ENCODE measurements around the gene HPSE2.

Gene HPSE2

DNA sequence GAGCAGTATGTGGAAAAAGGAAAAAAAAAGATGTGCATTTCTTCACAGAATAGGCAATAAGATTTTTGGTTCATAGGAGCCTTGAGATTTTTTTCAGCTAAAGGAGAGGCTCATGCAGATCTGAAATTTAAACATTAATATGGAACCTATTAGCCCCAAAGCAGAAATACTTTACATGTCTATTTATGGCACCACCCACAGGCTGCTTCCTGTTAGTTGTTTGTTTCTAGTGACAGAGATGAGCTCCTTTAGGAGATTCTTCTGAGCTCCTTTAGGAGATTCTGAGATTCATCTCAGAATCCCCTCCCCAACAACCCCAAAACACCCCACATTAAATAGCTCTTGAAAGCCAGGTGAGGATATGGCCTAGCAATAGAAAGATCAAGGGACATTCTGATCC, 761.0 kb downstream of the HPSE2 start:
- no peak overlapping the region for H3K9ac ChIP-seq (ENCODE audit: low read depth, low read length)
- no peaks in the 10 kb centered on the region for H4K20me1 ChIP-seq (ENCODE audit: insufficient read depth, low read length)
- no peak overlapping the region for H3K27ac ChIP-seq (ENCODE audit: low read length)
- no peaks in the 10 kb centered on the region for H3K4me1 ChIP-seq (ENCODE audit: insufficient read depth, low read length)
- no peak overlapping the region for H3K4me3 ChIP-seq (ENCODE audit: low read depth in 1 of 2, low read length in 2 of 2)
- no peak for ATAC-seq (ENCODE audit: insufficient read depth, low read depth)
- H3K9me3 ChIP-seq (ENCODE audit: insufficient read depth, low read length, severe bottlenecking): no peaks in the 10 kb centered on the region
- peaks cover under 1% of the 10 kb centered on the region for H3K27me3 ChIP-seq (ENCODE audit: insufficient read depth, low read length, poor library complexity)
- H3K36me3 ChIP-seq (ENCODE audit: insufficient read depth, low read length): no peaks in the 10 kb centered on the region
- no peak overlapping the region for H3K4me2 ChIP-seq (ENCODE audit: insufficient read depth, low read length)
- TF ChIP-seq EZH2 (IDR thresholded peaks at IDR 0.05; ENCODE audit: borderline replicate concordance, low read depth, low read length, severe bottlenecking): no peak
- TF ChIP-seq, protein P1, sequence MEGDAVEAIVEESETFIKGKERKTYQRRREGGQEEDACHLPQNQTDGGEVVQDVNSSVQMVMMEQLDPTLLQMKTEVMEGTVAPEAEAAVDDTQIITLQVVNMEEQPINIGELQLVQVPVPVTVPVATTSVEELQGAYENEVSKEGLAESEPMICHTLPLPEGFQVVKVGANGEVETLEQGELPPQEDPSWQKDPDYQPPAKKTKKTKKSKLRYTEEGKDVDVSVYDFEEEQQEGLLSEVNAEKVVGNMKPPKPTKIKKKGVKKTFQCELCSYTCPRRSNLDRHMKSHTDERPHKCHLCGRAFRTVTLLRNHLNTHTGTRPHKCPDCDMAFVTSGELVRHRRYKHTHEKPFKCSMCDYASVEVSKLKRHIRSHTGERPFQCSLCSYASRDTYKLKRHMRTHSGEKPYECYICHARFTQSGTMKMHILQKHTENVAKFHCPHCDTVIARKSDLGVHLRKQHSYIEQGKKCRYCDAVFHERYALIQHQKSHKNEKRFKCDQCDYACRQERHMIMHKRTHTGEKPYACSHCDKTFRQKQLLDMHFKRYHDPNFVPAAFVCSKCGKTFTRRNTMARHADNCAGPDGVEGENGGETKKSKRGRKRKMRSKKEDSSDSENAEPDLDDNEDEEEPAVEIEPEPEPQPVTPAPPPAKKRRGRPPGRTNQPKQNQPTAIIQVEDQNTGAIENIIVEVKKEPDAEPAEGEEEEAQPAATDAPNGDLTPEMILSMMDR (IDR thresholded peaks at IDR 0.05; ENCODE audit: borderline replicate concordance, extremely low read depth, low read length, poor library complexity, severe bottlenecking): no peak
- no peaks in the 10 kb centered on the region for H3K79me2 ChIP-seq (ENCODE audit: insufficient read depth, low read length)
- no peak overlapping the region for H2AFZ ChIP-seq (ENCODE audit: low read depth, low read length)
- no peak for DNase-seq

GRCh38 chr10:98472196-98472595, 763.5 kb downstream of the HPSE2 start:
- Histone ChIP-seq H4K20me1 (ENCODE audit: insufficient read depth, low read length) (no peaks in the 10 kb centered on the region), H3K4me3 (ENCODE audit: low read depth in 1 of 2, low read length in 2 of 2) (no peak overlapping the region), H3K9ac (ENCODE audit: low read depth, low read length) (no peak overlapping the region), H3K27ac (ENCODE audit: low read length) (no peak overlapping the region), H3K4me1 (ENCODE audit: insufficient read depth, low read length) (no peaks in the 10 kb centered on the region), H3K79me2 (ENCODE audit: insufficient read depth, low read length) (no peaks in the 10 kb centered on the region), H3K9me3 (ENCODE audit: insufficient read depth, low read length, severe bottlenecking) (no peaks in the 10 kb centered on the region), H3K27me3 (ENCODE audit: insufficient read depth, low read length, poor library complexity) (peaks cover 14% of the 10 kb centered on the region), H3K36me3 (ENCODE audit: insufficient read depth, low read length) (no peaks in the 10 kb centered on the region), H2AFZ (ENCODE audit: low read depth, low read length) (no peak overlapping the region), H3K4me2 (ENCODE audit: insufficient read depth, low read length) (no peak overlapping the region)
- no peak for TF ChIP-seq EZH2 (IDR thresholded peaks at IDR 0.05; ENCODE audit: borderline replicate concordance, low read depth, low read length, severe bottlenecking)
- TF ChIP-seq, protein P1 (IDR thresholded peaks at IDR 0.05; ENCODE audit: borderline replicate concordance, extremely low read depth, low read length, poor library complexity, severe bottlenecking): no peak
- DNase-seq (no peak), ATAC-seq (ENCODE audit: insufficient read depth, low read depth) (no peak)

DNA sequence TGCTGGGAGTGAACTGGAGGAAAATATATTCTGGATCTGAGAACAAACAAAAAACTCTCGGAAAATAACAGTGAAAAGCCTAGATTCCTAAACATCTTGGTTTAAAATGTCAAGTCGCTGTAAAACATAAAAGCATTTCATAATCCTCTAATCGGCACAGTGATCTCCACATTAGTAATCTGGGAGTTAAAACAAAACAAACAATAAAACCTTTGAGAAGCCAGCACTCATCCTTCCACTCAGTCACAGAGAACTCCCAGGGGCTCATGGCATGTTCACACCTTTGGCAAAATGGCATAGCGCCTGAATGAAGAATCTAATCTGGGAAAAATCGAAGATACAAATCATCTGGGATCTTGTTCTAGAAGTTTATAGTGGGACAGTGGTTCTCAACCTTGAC, 764.8 kb downstream of the HPSE2 start:
- TF ChIP-seq EZH2 (IDR thresholded peaks at IDR 0.05; ENCODE audit: borderline replicate concordance, low read depth, low read length, severe bottlenecking): no peak
- TF ChIP-seq, protein P1 (IDR thresholded peaks at IDR 0.05; ENCODE audit: borderline replicate concordance, extremely low read depth, low read length, poor library complexity, severe bottlenecking): no peak
- H3K9me3 ChIP-seq (ENCODE audit: insufficient read depth, low read length, severe bottlenecking): no peaks in the 10 kb centered on the region
- no peak overlapping the region for H3K9ac ChIP-seq (ENCODE audit: low read depth, low read length)
- DNase-seq (no peak), ATAC-seq (ENCODE audit: insufficient read depth, low read depth) (no peak)
- no peak overlapping the region for H3K27ac ChIP-seq (ENCODE audit: low read length)
- H3K4me3 ChIP-seq (ENCODE audit: low read depth in 1 of 2, low read length in 2 of 2): no peak overlapping the region
- H3K4me2 ChIP-seq (ENCODE audit: insufficient read depth, low read length): no peak overlapping the region
- H3K4me1 ChIP-seq (ENCODE audit: insufficient read depth, low read length): no peaks in the 10 kb centered on the region
- H3K27me3 ChIP-seq (ENCODE audit: insufficient read depth, low read length, poor library complexity): peaks cover 14% of the 10 kb centered on the region
- H2AFZ ChIP-seq (ENCODE audit: low read depth, low read length): no peak overlapping the region
- H3K79me2 ChIP-seq (ENCODE audit: insufficient read depth, low read length): no peaks in the 10 kb centered on the region
- H4K20me1 ChIP-seq (ENCODE audit: insufficient read depth, low read length): no peaks in the 10 kb centered on the region
- no peaks in the 10 kb centered on the region for H3K36me3 ChIP-seq (ENCODE audit: insufficient read depth, low read length)

Data from DND-41 (cell line).